HG03045 (cell line): ENCODE measurements around the gene REXO1.

Experiments
- ATAC-seq: cut with Tn5 transposase; IDR thresholded peaks from one replicate; pipeline ENCODE4 v1.9.1; 2021; ENCODE audit warnings: mild to moderate bottlenecking, moderate library complexity; ENCODE audit not compliant: unreplicated experiment

Gene REXO1

GRCh38 chr19:1829958-1830357 lies 18.3 kb downstream of the REXO1 start:
- ATAC-seq, result no peak

- no peak for ATAC-seq
These were observed 19.7 kb downstream of the REXO1 start for GRCh38 chr19:1828279-1829238.

- ATAC-seq, result no peak
These were observed 20.6 kb downstream of the REXO1 start for GRCh38 chr19:1827566-1828278.

- no peak for ATAC-seq
These were observed 21.4 kb downstream of the REXO1 start for GRCh38 chr19:1826557-1827521.

- no peak for ATAC-seq
These were observed 22.2 kb downstream of the REXO1 start for GRCh38 chr19:1825909-1826556.

- ATAC-seq, result no peak
These were observed 24.0 kb downstream of the REXO1 start for GRCh38 chr19:1824252-1824622.

GRCh38 chr19:1823539-1824251 lies 24.6 kb downstream of the REXO1 start:
- no peak for ATAC-seq

- ATAC-seq, result no peak
These were observed 25.3 kb downstream of the REXO1 start for GRCh38 chr19:1823020-1823419.

GRCh38 chr19:1822210-1822609 lies 26.1 kb downstream of the REXO1 start:
- ATAC-seq, result no peak

GRCh38 chr19:1819341-1820255 lies 28.7 kb downstream of the REXO1 start:
- no peak for ATAC-seq

- ATAC-seq, result no peak
These were observed 29.6 kb downstream of the REXO1 start for GRCh38 chr19:1818549-1819195.

- no peak for ATAC-seq
These were observed 30.6 kb downstream of the REXO1 start for GRCh38 chr19:1817553-1818179.

- no peak for ATAC-seq
These were observed 31.6 kb downstream of the REXO1 start for GRCh38 chr19:1816530-1817298.

- ATAC-seq, result no peak
These were observed 32.4 kb downstream of the REXO1 start for GRCh38 chr19:1815605-1816529.

GRCh38 chr19:1814833-1815604 lies 33.3 kb downstream of the REXO1 start:
- ATAC-seq, result no peak
